ENCODE data around the gene SH3RF3. TPM values are rescaled to one million over a fixed set of nuclear protein-coding genes. Genes with fewer than 3 reads are reported as not detected.

SH3RF3 gene
- total and polyA plus RNA-seq, 9 of the 15 experiments (the other 6 are each of a cell fraction or from before 2014, with no cell fraction given): 0.02 TPM; not detected in 8

DNA sequence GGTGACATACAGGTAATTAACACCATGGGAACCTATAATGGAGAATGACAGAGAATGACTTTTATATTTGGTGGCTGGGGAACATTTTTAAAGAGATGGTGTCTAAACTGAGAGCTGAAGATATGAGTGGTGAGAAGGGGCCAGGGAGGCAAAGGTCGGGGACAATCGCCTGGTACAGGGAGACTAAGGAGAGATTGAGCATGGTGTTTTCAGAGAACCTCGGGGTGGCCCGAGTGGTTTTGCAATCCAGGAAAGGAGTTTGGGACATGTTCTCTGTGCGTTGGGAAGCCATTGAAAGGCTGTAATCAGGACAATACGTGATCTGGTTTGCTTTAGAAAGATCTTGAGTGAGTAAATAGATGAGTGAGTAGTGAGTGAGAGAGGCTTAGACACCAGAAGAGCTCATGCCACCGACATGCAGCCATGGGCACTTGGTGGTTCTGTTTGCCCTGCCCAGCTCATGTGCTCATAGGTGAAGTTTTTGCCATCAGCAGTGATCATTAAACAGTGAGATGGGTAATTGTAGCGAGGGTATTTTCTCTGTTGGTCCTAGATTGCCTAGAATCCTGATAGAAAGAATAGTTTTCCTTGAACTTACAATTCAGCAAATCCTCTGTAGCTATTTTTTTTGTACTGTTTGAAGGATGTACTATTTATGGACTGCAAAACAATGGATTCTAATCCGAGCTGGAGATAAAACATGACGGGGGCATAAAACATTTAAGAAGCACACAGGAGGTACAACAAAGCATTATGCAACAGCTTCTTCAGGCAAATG is 114.7 kb downstream of the SH3RF3 start:
- DNase-seq (ENCODE audit: extremely low read depth in 1 of 4, low spot score in 3 of 4) (no peak), FAIRE-seq (no peak), ATAC-seq (no peak)
- H3K36me3 ChIP-seq (ENCODE audit: control insufficient read depth, insufficient read depth, low read length): no peaks in the 10 kb centered on the region
- in situ Hi-C loops (cut with MboI) (no loop called here), intact Hi-C loops (cut with micrococcal nuclease) (no loop called here)
- H3K79me2 ChIP-seq (ENCODE audit: control insufficient read depth, insufficient read depth, low read length): no peaks in the 10 kb centered on the region
- H3K9ac ChIP-seq (ENCODE audit: insufficient read depth in 1 of 2, low read depth in 2 of 2, low read length in 2 of 2): no peak overlapping the region
- BruUV-seq (replicated peaks): no TSS peak
- no peak overlapping the region for H2AFZ ChIP-seq (ENCODE audit: low read depth, low read length)
- H3K27ac ChIP-seq (ENCODE audit: extremely low read depth, low read depth, low read length): no peak overlapping the region
- H4K20me1 ChIP-seq (replicated peaks; ENCODE audit: control insufficient read depth, insufficient read depth, low read length): no peaks in the 10 kb centered on the region; the same call in 1 of the 2 replicates
- no peak overlapping the region for H3K4me3 ChIP-seq
- no peaks in the 10 kb centered on the region for H3K9me3 ChIP-seq (replicated peaks; ENCODE audit: control insufficient read depth, insufficient read depth, low read depth, low read length)
- WGBS (ENCODE audit: insufficient coverage, low coverage, missing lambda C conversion rate): under 1% methylated on average over 10 of the region's 10 CpGs
- ChIA-PET POLR2A (interaction anchor here (0.6 to 1.0 kb wide), 5 partner anchors 14 to 23 kb away, joined by 3 to 5 read pairs (median 3); no protein-coding TSS in a partner anchor), CTCF (ENCODE audit: low intra/inter-chr PET ratio) (no interaction called here)
- peaks cover 22 to 53% of the 10 kb centered on the region in 2 experiments; a peak in 3 of 5 replicates for H3K27me3 ChIP-seq (ENCODE audit: control insufficient read depth in 2 of 2, insufficient read depth in 2 of 2, low read length in 2 of 2)
- TF ChIP-seq ZNF444 (CRISPR knock-in tag; IDR thresholded peaks at IDR 0.05) (no peak), BCOR (IDR thresholded peaks at IDR 0.05) (no peak), ETS2 (tag; IDR thresholded peaks at IDR 0.05; ENCODE audit: borderline replicate concordance, poor library complexity, severe bottlenecking) (no peak), FOXA1 (IDR thresholded peaks at IDR 0.05; ENCODE audit: borderline replicate concordance) (no peak), DDX20 (tag; IDR thresholded peaks at IDR 0.05; ENCODE audit: low read depth) (no peak), ARID1B (IDR thresholded peaks at IDR 0.05) (no peak), CHD1 (IDR thresholded peaks at IDR 0.05; ENCODE audit: low read length) (no peak), ATF4 (CRISPR knock-in tag; IDR thresholded peaks at IDR 0.05) (no peak), TRIM24 (IDR thresholded peaks at IDR 0.05) (no peak), PML (IDR thresholded peaks at IDR 0.05; ENCODE audit: low read length) (no peak), ZNF184 (CRISPR knock-in tag; IDR thresholded peaks at IDR 0.05) (no peak), HNRNPLL (IDR thresholded peaks at IDR 0.05; ENCODE audit: low read depth, low read length, poor library complexity, severe bottlenecking) (no peak)
- TF ChIP-seq, protein P1, sequence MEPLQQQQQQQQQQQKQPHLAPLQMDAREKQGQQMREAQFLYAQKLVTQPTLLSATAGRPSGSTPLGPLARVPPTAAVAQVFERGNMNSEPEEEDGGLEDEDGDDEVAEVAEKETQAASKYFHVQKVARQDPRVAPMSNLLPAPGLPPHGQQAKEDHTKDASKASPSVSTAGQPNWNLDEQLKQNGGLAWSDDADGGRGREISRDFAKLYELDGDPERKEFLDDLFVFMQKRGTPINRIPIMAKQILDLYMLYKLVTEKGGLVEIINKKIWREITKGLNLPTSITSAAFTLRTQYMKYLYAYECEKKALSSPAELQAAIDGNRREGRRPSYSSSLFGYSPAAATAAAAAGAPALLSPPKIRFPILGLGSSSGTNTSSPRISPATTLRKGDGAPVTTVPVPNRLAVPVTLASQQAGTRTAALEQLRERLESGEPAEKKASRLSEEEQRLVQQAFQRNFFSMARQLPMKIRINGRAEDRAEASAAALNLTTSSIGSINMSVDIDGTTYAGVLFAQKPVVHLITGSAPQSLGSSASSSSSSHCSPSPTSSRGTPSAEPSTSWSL (CRISPR knock-in tag; IDR thresholded peaks at IDR 0.05; ENCODE audit: borderline replicate concordance): no peak
- TF ChIP-seq, protein P2, sequence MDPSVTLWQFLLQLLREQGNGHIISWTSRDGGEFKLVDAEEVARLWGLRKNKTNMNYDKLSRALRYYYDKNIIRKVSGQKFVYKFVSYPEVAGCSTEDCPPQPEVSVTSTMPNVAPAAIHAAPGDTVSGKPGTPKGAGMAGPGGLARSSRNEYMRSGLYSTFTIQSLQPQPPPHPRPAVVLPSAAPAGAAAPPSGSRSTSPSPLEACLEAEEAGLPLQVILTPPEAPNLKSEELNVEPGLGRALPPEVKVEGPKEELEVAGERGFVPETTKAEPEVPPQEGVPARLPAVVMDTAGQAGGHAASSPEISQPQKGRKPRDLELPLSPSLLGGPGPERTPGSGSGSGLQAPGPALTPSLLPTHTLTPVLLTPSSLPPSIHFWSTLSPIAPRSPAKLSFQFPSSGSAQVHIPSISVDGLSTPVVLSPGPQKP (CRISPR knock-in tag; IDR thresholded peaks at IDR 0.05): no peak
- TF ChIP-seq, protein P3, sequence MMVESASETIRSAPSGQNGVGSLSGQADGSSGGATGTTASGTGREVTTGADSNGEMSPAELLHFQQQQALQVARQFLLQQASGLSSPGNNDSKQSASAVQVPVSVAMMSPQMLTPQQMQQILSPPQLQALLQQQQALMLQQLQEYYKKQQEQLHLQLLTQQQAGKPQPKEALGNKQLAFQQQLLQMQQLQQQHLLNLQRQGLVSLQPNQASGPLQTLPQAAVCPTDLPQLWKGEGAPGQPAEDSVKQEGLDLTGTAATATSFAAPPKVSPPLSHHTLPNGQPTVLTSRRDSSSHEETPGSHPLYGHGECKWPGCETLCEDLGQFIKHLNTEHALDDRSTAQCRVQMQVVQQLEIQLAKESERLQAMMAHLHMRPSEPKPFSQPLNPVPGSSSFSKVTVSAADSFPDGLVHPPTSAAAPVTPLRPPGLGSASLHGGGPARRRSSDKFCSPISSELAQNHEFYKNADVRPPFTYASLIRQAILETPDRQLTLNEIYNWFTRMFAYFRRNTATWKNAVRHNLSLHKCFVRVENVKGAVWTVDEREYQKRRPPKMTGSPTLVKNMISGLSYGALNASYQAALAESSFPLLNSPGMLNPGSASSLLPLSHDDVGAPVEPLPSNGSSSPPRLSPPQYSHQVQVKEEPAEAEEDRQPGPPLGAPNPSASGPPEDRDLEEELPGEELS (CRISPR knock-in tag; IDR thresholded peaks at IDR 0.05; ENCODE audit: borderline replicate concordance): no peak
- no peak overlapping the region for H3K4me2 ChIP-seq (ENCODE audit: insufficient read depth, low read length)
- H3K9me1 ChIP-seq (ENCODE audit: control insufficient read depth, insufficient read depth, low read length): no peaks in the 10 kb centered on the region
- no peaks in the 10 kb centered on the region for H3K4me1 ChIP-seq (replicated peaks in 1 of 2; ENCODE audit: control insufficient read depth in 2 of 2, insufficient read depth in 2 of 2, low read length in 2 of 2)
